Measurements from ENCODE around the gene ANAPC2. TPM values are rescaled to one million over a fixed set of nuclear protein-coding genes. Genes with fewer than 3 reads are reported as not detected.
A peak's percentile ranks its signal among the peaks of the same experiment; 100 is the strongest.

Gene ANAPC2
- total and polyA plus RNA-seq, 2 of the 4 experiments (the other 2 are of a cell fraction) = 9.3 to 29.5 TPM

- Histone ChIP-seq H3K56ac (ENCODE audit: extremely low read depth, insufficient read depth, low read length) (no peak overlapping the region), H3K9ac (ENCODE audit: low read depth, low read length) (no peak overlapping the region), H2BK5ac (ENCODE audit: low read depth, low read length, poor library complexity, severe bottlenecking) (no peak overlapping the region), H2BK20ac (ENCODE audit: low read depth, low read length) (no peak overlapping the region), H4K5ac (ENCODE audit: low read depth, low read length) (no peak overlapping the region), H3K9me3 (ENCODE audit: control insufficient read depth, insufficient read depth, low read length) (no peaks in the 10 kb centered on the region), H3K4me2 (ENCODE audit: low read depth, low read length) (no peak overlapping the region), H3K4me3 (ENCODE audit: insufficient read depth, low read depth, low read length) (no peak overlapping the region), H3K9me1 (ENCODE audit: insufficient read depth, low read length) (0 out of 2 replicates have a peak, but pooled peaks cover 2% of the 10 kb centered on the region), H4K8ac (ENCODE audit: low read depth in 2 of 2, low read length in 2 of 2) (no peak overlapping the region), H3K27ac (ENCODE audit: insufficient read depth, low read length) (no peak overlapping the region), H2AK5ac (ENCODE audit: low read depth, low read length) (no peak overlapping the region), H3K27me3 (ENCODE audit: control insufficient read depth, insufficient read depth, low read length) (peaks cover 25% of the 10 kb centered on the region; the same call in 1 of the 2 replicates), H3K4ac (ENCODE audit: low read depth, low read length) (no peak overlapping the region), H2AFZ (replicated peaks; ENCODE audit: low read length, poor library complexity) (no peak overlapping the region), H4K91ac (ENCODE audit: insufficient read depth, low read depth, low read length) (no peak overlapping the region), H2AK9ac (replicated peaks; ENCODE audit: low read depth, low read length, poor library complexity) (peak overlapping the region; percentile 72), H4K20me1 (ENCODE audit: insufficient read depth, low read length) (no peaks in the 10 kb centered on the region; the same call in 1 of the 2 replicates), H3K18ac (ENCODE audit: low read depth, low read length) (no peak overlapping the region), H2BK120ac (ENCODE audit: low read depth, low read length) (no peak overlapping the region), H3K23ac (ENCODE audit: low read depth, low read length) (no peak overlapping the region), H3K14ac (replicated peaks; ENCODE audit: low read depth, low read length) (no peak overlapping the region), H2BK15ac (ENCODE audit: low read depth, low read length) (no peak overlapping the region), H3K4me1 (ENCODE audit: control insufficient read depth, insufficient read depth, low read length) (no peaks in the 10 kb centered on the region; the same call in 1 of the 2 replicates), H3K36me3 (ENCODE audit: control insufficient read depth, insufficient read depth, low read length) (peaks cover 20% of the 10 kb centered on the region), H3K79me1 (ENCODE audit: low read depth in 1 of 2, low read length in 2 of 2) (no peaks in the 10 kb centered on the region)
- no peak for DNase-seq
- intact Hi-C loops (cut with micrococcal nuclease) (no loop called here), in situ Hi-C loops (cut with MboI; ENCODE audit: low sequenced_read_pairs) (no loop called here), dilution Hi-C loops (cut with HindIII; ENCODE audit: low sequenced_read_pairs, unreplicated experiment) (no loop called here)
- 69% methylated on average over 18 of the region's 34 CpGs; no CpG with 5 or more reads in 1 of the 2 experiments for WGBS, 2 experiments (ENCODE audit: extremely low coverage in 2 of 2, insufficient read length in 1 of 2)
- no TSS peak for BruUV-seq (replicated peaks)
- CTCF ChIA-PET = no interaction called here
- POLR2A ChIA-PET (ENCODE audit: unreplicated experiment) = no interaction called here
- TF ChIP-seq ELK1 (IDR thresholded peaks at IDR 0.05; ENCODE audit: borderline replicate concordance, low read depth, low read length) = no peak
- TF ChIP-seq, protein P1, sequence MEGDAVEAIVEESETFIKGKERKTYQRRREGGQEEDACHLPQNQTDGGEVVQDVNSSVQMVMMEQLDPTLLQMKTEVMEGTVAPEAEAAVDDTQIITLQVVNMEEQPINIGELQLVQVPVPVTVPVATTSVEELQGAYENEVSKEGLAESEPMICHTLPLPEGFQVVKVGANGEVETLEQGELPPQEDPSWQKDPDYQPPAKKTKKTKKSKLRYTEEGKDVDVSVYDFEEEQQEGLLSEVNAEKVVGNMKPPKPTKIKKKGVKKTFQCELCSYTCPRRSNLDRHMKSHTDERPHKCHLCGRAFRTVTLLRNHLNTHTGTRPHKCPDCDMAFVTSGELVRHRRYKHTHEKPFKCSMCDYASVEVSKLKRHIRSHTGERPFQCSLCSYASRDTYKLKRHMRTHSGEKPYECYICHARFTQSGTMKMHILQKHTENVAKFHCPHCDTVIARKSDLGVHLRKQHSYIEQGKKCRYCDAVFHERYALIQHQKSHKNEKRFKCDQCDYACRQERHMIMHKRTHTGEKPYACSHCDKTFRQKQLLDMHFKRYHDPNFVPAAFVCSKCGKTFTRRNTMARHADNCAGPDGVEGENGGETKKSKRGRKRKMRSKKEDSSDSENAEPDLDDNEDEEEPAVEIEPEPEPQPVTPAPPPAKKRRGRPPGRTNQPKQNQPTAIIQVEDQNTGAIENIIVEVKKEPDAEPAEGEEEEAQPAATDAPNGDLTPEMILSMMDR (conservative IDR thresholded peaks at IDR 0.05; ENCODE audit: low read depth, low read length) = no peak
- no peak for TF ChIP-seq MXI1 (IDR thresholded peaks at IDR 0.05; ENCODE audit: borderline replicate concordance, low read depth, low read length)
- no peak for TF ChIP-seq RFX5 (IDR thresholded peaks at IDR 0.05; ENCODE audit: low read depth, low read length)
- no peak for TF ChIP-seq BHLHE40 (IDR thresholded peaks at IDR 0.05; ENCODE audit: low read depth, low read length)
- no peak for TF ChIP-seq RCOR1 (IDR thresholded peaks at IDR 0.05; ENCODE audit: insufficient replicate concordance, low read length)
- no peak for TF ChIP-seq NFE2L2 (IDR thresholded peaks at IDR 0.05; ENCODE audit: low read depth, low read length)
- no peak for TF ChIP-seq RAD21 (IDR thresholded peaks at IDR 0.05; ENCODE audit: low read length)
- TF ChIP-seq MAFK (IDR thresholded peaks at IDR 0.05; ENCODE audit: low read depth, low read length) = no peak
- no peak for TF ChIP-seq CEBPB (IDR thresholded peaks at IDR 0.05; ENCODE audit: low read depth, low read length)
- no peak for TF ChIP-seq POLR2A (IDR thresholded peaks at IDR 0.05; ENCODE audit: low read depth, low read length)
- TF ChIP-seq SMC3 (IDR thresholded peaks at IDR 0.05; ENCODE audit: low read depth, low read length) = no peak
- no peak for TF ChIP-seq FOS (IDR thresholded peaks at IDR 0.05; ENCODE audit: low read depth, low read length)
- no peak for TF ChIP-seq CHD1 (IDR thresholded peaks at IDR 0.05; ENCODE audit: low read depth, low read length)
- no peak for TF ChIP-seq MAZ (IDR thresholded peaks at IDR 0.05; ENCODE audit: borderline replicate concordance, low read depth, low read length)
- TF ChIP-seq USF2 (IDR thresholded peaks at IDR 0.05; ENCODE audit: low read depth, low read length) = no peak
- ATAC-seq (ENCODE audit: low read depth) = no peak
These were observed 13.6 kb downstream of the ANAPC2 start for GRCh38 chr9:137174722-137175293.
